ENCODE data around the gene OR7C1.

Gene OR7C1

GRCh38 chr19:14837391-14837790 lies 2.4 kb upstream of the OR7C1 start:
- DNase-seq (ENCODE audit: low read depth): no peak
- no peak overlapping the region for H3K4me3 ChIP-seq (ENCODE audit: low read length)
- TF ChIP-seq, protein P1, sequence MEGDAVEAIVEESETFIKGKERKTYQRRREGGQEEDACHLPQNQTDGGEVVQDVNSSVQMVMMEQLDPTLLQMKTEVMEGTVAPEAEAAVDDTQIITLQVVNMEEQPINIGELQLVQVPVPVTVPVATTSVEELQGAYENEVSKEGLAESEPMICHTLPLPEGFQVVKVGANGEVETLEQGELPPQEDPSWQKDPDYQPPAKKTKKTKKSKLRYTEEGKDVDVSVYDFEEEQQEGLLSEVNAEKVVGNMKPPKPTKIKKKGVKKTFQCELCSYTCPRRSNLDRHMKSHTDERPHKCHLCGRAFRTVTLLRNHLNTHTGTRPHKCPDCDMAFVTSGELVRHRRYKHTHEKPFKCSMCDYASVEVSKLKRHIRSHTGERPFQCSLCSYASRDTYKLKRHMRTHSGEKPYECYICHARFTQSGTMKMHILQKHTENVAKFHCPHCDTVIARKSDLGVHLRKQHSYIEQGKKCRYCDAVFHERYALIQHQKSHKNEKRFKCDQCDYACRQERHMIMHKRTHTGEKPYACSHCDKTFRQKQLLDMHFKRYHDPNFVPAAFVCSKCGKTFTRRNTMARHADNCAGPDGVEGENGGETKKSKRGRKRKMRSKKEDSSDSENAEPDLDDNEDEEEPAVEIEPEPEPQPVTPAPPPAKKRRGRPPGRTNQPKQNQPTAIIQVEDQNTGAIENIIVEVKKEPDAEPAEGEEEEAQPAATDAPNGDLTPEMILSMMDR (IDR thresholded peaks at IDR 0.05; ENCODE audit: insufficient read depth, low read depth, low read length, missing control alignments): no peak

DNA sequence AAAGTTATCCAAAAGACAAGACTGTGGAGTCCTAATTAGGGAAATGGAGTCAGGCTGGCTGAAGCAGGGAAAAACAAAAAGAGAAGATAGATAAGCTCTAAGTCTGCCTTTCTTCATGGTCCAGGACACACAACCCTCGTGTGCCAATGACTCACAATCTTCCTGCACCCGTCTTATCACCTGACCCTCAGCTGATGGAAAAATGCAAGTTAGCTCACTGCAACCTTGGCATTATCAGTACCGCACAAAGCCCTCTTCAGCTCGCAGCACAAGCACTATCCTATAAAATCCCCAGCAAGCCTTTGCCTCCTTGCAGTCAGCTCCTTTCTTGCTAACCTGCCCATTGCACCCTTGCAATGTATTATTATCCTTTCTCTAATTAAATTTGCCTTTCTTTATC lies 4.3 kb downstream of the OR7C1 start:
- no peak for DNase-seq (ENCODE audit: low read depth)

DNA sequence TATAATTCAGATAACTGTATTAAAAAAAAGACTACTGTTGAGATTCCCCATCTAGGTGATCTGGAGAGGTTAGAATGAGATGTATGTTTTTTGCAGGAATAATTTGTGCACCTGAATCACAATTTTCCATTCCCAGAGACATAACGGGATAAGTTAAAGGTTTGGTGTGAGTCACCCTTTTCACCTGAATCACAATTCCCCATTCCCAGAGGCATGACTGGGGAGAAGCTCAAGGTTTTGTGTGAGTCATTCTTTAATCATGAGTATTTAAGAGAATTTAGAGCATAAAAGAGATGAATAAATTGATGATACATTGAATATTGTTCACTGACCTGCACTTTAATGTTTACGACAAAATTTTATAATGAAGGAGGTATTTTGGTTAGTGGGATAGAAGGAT lies 9.0 kb downstream of the OR7C1 start:
- H3K4me3 ChIP-seq (ENCODE audit: low read length): no peak overlapping the region
- TF ChIP-seq, protein P1 (IDR thresholded peaks at IDR 0.05; ENCODE audit: insufficient read depth, low read depth, low read length, missing control alignments): no peak
- DNase-seq (ENCODE audit: low read depth): peak; percentile 55

More for the DNA sequence above, 4.3 kb downstream of the OR7C1 start:
- TF ChIP-seq, protein P1 (IDR thresholded peaks at IDR 0.05; ENCODE audit: insufficient read depth, low read depth, low read length, missing control alignments): no peak
- H3K4me3 ChIP-seq (ENCODE audit: low read length): no peak overlapping the region

GRCh38 chr19:14821937-14822336 lies 13.0 kb downstream of the OR7C1 start:
- TF ChIP-seq, protein P1 (IDR thresholded peaks at IDR 0.05; ENCODE audit: insufficient read depth, low read depth, low read length, missing control alignments): no peak
- H3K4me3 ChIP-seq (ENCODE audit: low read length): no peak overlapping the region
- DNase-seq (ENCODE audit: low read depth): no peak

- no peak for DNase-seq (ENCODE audit: low read depth)
- H3K4me3 ChIP-seq (ENCODE audit: low read length): no peak overlapping the region
- TF ChIP-seq, protein P1 (IDR thresholded peaks at IDR 0.05; ENCODE audit: insufficient read depth, low read depth, low read length, missing control alignments): no peak
Measured at GRCh38 chr19:14818588-14818987, 16.4 kb downstream of the OR7C1 start.

- TF ChIP-seq, protein P1 (IDR thresholded peaks at IDR 0.05; ENCODE audit: insufficient read depth, low read depth, low read length, missing control alignments): no peak
- no peak overlapping the region for H3K4me3 ChIP-seq (ENCODE audit: low read length)
- DNase-seq (ENCODE audit: low read depth): no peak
Measured at GRCh38 chr19:14817052-14817451, 17.9 kb downstream of the OR7C1 start.

DNA sequence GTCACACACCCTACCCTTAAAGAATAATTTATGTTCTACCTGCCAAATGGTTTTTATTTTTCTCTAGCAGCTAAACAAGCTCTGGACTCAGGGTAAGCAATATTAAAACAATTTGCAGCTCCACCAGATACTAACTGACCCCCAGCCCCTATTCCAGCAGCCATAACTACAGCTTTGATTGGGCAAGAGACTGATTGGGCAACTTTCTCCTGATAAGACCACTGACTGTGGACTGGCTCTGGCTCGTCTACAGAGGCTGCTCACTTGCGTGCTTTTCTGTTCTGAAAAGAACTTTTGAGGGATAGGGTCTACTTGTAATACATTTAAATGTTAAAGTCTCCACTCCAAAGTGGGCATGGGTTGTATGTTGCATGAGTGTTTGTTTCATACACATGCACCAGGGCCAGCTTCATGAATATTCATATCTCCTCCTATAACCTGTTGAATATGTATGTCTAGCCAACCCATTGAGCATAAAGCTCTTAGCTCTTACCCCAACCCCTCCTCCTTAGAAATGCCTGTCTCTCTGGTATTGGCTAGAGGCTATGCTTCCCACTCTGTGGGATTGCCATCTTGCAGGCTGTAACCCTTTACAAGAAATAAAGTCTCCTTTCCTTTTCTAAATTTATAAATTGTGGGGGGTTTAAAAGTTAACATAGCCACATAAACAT lies 19.9 kb downstream of the OR7C1 start:
- H3K4me3 ChIP-seq (ENCODE audit: low read length): no peak overlapping the region
- TF ChIP-seq, protein P1 (IDR thresholded peaks at IDR 0.05; ENCODE audit: insufficient read depth, low read depth, low read length, missing control alignments): no peak
- no peak for DNase-seq (ENCODE audit: low read depth)

All from epithelial cell of esophagus (primary cell).